Heart left ventricle (tissue), 13 donors: ENCODE data around the gene C19orf12.
"Not testable (repeated sequence)": the region's sequence is repeated elsewhere in the genome, so short reads cannot be mapped to it uniquely, and the experiment has no call there.

Source experiments
- POLR2A ChIP-seq, 2 donors: fragments of 450-650 bp; IDR thresholded peaks; one replicate each; pipeline ENCODE4 v1.6.1; 2017; ENCODE audit warnings: antibody characterized with exemption in 2 of 2, mild to moderate bottlenecking in 2 of 2, moderate library complexity in 2 of 2
- TF ChIP-seq, protein P1 (sequence below), 12 donors: fragments of 200-600 bp; sonication (generic) in 4 of 12; IDR thresholded peaks; one replicate each; pipeline versions ENCODE4 v1.5.0 to v1.8.0; 2018 to 2022; ENCODE audit warnings: antibody characterized with exemption in 12 of 12, mild to moderate bottlenecking in 5 of 12
- donor health status: ischemic (EF 13 %, LVEDD 7.1; RV severe dilation, severe dysfunction).
- donor health status: DM: no; HTN: yes; CAD: no.
- donor health status: DM: no; HTN: no; CAD: no.
- donor health status: ischemic (EF 25% LVEDD 6.9; RV normal size, moderate dysfunction).
- donor health status: ischemic (EF 25% LVEDD 5.7; RV mildly dilated, moderate dysfunction).
- donor health status: ischemic (EF 35%, LVEDD 5.7; RV mildly dilated, moderate dysfunction).
- donor health status: nonischemic (EF 11% LVEDD 7.7; RV severe dilation, severe dysfunction).
- donor health status: DM: yes; HTN: yes; CAD: no.
- donor health status: PGD.
- donor health status: ischemic (EF 29% LVEDD 5.4; RV normal size, mild dysfunction).
- donor health status: nonischemic (EF 23%, LVEDD 6.1; RV moderate dilation, normal function).

DNA sequence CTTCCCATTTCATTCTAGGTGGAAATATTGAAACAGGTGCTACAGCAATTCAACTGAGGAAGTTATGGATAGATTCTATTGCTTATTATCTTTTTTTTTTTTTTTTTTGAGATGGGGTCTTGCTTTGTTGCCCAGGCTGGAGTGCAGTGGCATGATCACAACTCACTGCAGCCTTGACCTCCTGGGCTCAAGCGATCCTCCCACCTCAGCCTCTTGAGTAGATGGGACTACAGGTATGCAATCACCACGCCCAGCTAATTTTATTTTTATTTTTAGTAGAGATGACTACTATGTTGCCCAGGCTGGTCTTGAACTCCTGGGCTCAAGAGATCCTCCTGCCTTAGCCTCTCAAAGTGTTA, 5.6 kb downstream of the C19orf12 start:
- TF ChIP-seq, protein P1, sequence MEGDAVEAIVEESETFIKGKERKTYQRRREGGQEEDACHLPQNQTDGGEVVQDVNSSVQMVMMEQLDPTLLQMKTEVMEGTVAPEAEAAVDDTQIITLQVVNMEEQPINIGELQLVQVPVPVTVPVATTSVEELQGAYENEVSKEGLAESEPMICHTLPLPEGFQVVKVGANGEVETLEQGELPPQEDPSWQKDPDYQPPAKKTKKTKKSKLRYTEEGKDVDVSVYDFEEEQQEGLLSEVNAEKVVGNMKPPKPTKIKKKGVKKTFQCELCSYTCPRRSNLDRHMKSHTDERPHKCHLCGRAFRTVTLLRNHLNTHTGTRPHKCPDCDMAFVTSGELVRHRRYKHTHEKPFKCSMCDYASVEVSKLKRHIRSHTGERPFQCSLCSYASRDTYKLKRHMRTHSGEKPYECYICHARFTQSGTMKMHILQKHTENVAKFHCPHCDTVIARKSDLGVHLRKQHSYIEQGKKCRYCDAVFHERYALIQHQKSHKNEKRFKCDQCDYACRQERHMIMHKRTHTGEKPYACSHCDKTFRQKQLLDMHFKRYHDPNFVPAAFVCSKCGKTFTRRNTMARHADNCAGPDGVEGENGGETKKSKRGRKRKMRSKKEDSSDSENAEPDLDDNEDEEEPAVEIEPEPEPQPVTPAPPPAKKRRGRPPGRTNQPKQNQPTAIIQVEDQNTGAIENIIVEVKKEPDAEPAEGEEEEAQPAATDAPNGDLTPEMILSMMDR (IDR thresholded peaks at IDR 0.05) = not testable (repeated sequence)
- TF ChIP-seq POLR2A (IDR thresholded peaks at IDR 0.05) = not testable (repeated sequence)
